GM19468 (cell line): ENCODE data around the gene APBB2.

Experiments used
- ATAC-seq: cut with Tn5 transposase; IDR thresholded peaks from one replicate; pipeline ENCODE4 v1.9.1; 2021; ENCODE audit warnings: mild to moderate bottlenecking, moderate library complexity, moderate number of reproducible peaks; ENCODE audit not compliant: unreplicated experiment; ENCODE audit errors: extremely low read depth

The APBB2 gene

DNA sequence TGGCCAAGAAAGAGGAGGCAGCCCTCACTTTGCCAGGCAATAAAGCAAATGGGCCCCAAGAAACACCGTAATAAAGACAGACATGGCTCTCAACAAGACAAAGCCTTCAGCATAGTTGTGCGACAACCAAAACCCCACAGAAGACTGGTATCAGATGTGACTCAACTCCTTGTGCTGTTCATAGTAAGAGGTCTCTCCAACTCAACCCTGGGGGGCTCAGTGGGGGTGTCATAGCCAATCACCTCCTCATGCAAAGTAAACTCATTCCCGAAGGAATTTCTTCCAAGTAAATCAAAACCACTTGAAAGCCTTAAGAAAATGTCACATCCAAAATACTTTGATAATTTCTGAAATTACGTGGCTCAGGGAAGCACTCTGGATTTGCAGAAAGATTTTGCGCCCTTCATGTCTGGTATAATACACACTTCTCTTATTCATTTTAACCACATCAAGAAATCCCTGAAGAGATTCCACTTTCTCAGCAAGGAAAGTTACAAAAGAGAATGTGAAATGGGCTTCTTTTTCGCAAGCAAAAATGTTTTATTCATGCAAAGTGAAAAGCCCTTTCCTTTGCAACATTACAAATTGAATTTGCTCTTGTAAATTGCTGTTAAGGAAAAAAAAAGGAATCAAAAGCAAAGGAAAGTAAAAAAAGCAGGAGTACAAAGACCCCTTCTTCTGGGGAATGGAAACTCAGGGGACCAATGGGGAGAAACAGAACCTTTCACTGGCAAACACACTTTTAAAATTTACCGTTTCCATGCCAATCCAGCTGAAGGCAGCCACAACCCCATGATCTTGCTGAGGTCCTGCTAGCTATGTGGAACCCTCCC is 327.2 kb downstream of the APBB2 start:
- ATAC-seq: no peak

DNA sequence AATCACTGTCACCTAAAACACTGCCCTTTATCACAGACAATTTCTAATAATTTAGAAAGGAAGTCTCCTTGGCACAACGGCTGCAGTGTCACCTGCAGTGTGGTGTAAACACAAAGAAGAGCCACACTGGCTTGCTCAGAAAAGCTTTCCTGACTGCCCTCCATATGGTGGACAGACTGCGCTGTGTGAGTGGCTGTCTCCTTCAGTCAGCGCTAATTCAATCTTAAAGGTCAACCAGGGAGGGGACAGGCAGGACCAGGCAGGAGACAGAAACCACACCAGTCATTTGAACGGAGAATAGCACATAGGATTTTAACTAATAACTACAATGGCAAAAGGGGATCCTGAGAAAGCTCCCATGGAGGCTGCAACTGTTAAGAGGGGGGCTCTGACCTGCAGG is 332.5 kb downstream of the APBB2 start:
- no peak for ATAC-seq

DNA sequence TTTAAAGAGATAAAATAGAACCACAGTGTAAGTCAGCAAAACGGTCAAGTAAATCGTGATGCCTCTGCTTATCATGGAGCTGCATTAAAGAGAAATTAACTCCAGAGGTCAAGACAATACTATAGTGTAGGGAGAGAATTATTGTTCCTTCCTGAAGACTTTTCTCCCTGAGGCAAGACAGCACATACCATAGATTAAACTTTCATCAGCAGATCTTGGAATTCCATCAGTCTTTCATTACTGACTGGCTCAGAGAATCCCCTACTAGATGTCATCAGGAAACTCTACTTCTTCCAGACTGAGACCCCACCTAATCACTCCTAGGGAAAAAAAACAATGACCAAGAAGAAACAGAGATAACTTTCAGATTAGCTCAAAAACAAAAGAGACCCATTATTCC is 333.2 kb downstream of the APBB2 start:
- ATAC-seq: no peak

DNA sequence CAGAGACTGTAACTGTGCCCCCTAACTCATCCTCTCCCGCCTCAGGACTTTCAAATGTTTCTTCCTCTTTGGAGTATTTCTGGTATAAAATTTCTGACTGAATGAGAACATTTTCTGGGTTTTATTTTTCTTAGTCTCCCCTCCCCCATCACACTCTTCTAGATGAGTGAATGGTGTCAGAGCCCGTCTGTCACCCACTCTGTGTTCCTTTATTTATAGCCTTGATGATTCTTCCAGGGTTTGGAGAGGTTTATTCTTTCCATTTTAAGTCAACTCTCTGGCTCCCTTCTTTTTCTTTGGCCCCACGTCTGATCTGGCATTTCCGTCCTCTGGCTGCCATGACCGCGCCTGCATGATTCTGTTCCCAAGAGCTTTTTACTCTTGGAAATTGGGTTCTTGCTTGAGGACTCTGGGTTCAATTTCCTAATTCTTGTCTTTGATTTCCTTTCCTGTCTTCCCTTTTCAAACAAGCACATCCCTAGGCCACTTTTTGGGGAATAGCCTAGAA is 335.7 kb downstream of the APBB2 start:
- ATAC-seq: no peak

DNA sequence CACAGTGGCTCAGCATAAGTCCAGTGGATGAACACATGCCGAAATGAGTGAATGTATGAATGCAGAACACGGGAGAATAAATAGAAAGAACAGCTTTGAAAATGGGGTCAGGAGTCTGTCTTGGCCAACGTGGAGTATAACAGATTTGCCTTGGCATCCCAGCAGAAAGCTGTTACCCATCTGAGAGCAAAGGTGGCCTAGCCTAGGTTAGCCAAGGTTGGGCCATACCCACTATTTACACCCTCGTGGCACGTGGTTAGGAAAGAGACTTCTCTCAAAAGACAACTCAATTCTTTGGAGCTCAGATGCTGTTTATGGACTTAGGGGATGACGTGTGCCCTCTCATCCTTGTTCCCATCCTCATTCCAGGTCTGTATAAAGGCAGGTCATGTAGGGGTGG is 337.3 kb downstream of the APBB2 start:
- ATAC-seq: no peak

DNA sequence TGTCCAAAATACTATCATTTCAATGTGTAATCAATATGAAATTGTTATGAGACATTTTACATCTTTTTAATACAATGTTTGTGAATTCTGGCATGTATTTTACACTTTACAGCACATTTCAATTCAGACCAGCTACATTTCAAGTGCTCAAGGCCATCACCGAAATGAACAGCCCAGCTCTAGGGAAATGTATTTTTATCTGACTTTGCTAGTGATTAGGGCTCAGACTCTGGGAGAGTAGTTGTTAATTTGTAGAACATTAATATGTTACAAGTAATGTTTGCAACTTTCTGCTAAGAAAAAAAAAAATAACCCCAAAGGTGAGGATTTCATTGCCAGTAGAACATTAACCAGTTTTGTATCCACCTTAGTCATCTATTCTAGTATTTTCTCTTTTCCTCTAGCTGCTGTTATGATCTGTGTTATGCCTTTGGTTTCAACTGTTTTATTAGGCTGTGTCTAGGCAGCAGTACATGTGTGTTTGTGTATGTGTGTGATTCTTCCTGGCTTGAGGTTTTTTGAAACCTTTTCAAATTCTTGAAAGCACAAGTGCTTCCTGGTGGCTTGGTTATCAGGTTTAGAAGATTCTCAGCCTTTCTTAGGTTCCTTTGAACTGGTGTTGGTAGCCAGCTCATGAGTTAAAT is 338.7 kb downstream of the APBB2 start:
- ATAC-seq: no peak

DNA sequence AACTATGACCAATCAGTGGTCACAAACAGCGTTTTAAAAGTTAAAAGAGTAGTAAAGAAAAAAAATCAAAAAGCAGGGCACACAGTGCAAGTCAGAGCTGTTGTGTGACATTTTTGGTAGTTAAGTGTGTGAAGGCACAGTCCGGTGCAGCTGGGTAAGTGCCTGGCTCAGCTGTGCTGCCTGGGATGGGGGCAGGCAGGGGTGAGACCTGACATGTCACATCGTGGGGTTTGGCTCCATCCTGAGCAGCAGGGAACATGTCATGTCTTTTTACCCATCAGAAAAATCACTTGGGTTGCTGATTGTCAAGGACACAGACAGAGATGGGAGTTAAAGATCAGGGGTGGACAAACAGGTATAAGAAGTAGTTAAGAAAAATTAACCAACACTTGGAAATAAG is 339.4 kb downstream of the APBB2 start:
- ATAC-seq: no peak

DNA sequence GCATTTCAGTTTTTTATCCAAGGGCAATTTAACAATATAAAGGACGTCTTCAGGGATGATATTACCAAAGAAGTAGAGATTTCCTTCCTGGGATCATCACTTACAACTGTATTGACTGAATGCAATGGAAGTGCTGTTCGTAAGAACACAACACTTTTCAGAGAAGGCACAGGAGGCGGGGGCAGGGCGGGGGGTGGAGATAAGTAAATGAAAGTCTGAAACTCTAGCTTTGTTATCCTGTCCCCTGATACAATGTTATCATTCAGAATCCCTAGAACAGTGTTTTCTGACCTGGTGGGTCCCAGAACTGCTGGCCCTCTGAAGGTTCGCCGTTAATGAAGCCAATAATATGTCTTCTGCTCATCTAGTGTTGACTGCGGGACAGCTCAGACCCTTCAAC is 340.0 kb downstream of the APBB2 start:
- no peak for ATAC-seq

DNA sequence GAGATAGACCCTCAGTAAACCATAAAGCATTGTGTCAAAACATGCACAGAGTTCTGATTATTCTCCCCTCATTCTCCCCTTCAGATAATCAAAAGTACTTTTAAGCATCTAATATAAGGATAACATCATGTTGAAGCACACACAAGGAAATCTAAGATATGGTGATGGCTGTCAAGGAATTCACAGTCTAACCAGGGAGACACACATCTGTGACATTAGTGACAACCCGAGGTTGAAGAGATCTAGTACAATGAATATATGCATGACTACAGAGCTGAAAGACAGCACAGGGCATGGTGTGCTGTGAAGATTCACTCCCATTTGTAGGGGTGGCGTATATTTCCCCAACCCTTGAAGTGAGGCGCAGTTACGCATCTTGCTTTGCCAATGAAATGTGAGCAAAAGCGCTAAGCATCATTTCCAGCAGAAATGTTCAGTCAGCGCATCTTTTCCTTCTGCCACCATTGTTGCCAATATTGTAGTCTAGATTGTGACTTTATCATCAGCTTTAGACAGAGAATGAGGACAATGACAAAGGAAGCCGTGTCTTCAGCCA is 342.6 kb downstream of the APBB2 start:
- no peak for ATAC-seq

DNA sequence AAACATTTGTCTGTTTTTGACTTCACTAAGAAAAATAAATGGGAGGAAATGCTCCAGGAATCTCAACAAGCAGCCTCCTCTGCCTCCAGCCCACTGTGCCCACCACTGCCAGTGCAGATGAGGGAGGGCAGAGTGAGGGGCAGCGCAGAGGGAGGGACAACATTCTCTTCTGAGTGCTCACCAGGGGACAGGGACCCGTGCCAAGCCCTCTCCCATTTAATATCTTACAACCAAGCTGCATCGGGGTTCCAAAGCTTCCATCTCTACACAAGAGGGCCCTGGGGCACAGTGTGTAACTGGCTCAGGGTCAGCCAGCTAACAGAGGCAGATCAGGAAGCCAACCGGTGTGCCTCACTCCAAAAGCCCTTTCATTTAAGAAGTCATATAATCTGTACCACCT is 344.2 kb downstream of the APBB2 start:
- ATAC-seq: no peak

DNA sequence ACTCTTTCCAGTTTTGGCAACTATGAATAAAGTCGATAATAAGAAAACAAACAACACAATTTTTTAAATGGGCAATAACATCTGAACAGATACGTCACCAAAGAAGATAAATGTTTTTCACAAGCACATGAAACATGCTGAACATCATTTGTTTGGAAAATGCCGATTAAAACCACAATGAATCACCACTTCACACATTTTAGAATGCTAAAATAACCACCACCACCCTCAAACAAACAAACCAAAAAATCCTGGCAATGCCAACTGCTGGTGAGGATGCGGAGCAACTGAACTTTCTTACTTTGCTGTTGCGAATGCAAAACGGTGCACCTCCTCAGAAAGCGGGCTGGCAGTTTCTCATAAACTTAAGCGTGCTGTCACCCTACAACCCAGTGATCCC is 348.6 kb downstream of the APBB2 start:
- no peak for ATAC-seq

DNA sequence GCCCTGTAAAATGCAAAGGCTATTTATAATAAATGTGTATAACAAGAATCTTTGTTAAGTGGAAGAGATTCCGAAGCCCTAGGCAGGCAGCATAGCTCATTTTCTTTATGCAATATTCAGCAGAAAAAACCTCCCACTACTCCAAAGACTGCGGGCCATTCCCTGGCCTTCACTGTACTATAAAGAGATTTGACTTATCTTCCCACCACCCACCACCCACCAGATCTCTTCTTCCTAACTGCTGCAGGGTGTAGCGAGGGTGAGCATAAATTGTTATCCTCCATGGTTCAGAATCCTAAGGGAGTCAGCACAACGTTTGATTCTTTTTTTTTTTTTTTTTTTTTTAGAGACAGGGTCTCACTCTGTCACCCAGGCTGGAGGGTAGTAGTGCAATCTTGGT is 349.8 kb downstream of the APBB2 start:
- ATAC-seq: no peak

DNA sequence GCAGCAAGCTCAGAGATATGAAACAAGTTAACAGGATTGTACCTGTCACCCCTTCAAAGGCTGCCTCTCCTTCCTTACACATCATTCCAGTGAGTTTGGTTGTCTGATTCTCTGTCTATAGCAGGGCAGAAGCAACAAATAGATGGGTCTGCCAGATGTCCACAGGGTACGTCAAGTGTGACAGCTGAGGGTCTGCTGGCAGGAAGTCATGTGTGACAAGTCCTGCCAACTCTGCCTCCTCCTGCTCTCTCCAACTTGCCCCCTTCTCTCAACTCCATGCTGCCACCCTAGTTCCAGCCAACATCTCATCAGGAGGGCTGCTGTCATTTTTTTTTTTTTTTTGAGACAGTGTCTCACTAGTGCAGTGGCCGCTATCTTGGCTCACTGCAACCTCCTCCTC is 355.4 kb downstream of the APBB2 start:
- ATAC-seq: no peak

DNA sequence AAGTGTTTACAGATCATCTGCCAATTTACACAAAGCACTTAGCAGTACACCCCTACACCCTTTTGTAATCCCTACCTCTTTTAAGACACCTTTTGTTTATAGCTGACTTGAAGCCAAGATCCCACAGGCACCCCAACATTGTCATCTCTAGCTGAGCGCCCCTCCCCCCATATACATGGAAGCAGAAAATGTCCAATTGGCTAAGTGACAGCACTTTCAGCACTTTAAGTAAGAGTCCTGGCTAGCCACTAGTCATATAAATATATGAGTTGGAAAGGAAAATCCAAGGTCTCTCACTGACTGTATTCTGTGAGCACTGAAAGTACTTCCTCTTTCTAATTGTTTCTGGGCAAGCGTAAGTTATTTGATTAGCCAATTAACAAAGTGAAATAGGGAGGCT is 356.4 kb downstream of the APBB2 start:
- no peak for ATAC-seq

DNA sequence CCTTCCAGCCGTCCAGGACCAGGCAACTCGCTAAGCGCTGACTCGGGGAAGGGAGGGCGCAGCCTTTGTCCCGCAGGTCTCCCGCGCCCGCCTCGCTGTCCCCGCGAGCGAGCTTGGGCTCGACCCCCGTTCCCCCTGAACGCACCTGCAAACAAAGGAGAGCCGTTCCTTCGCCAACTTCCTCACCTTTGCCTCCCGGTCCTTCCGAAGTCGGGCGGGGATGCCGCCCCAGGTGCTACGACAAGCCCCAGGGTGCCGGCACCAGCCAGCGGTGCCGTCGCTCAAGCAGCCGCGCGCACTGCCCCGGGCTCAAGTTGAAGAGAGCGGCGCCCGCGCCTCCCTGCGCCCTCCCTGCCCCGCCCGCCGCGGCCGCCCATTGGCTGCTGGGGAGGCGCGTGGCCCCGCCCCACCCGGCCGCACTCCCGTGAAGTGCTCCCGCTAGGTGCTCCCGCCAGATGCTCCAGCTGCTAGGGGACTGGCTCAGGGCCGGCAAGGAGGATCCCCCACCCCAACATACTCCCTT is 357.4 kb downstream of the APBB2 start:
- peak; percentile 42 for ATAC-seq

DNA sequence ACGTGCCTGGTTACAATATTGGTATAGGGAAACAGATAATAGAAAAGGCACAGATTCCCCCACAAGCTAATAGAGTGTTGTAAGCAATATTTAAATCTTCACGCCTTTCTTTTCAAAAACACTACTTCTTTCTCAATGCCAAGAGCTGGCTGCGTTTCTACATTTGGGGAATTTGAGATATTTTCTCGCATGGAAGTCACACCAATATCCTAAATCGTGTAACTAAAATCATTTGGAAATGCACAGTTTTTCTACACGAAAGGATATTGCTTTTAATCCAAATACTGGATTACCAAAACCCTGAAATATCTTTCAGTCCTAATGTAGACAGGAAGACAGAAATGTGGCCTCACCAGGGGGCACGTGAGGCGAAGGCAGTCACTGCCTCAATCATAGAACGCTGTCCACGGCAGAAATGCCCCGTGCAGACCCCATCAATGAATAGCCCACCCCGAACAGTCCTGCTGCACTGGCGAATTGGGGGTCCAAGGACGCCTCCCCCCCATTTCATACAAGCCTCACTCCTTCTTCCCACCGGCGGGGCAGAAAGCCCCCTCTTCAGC is 358.0 kb downstream of the APBB2 start:
- no peak for ATAC-seq

DNA sequence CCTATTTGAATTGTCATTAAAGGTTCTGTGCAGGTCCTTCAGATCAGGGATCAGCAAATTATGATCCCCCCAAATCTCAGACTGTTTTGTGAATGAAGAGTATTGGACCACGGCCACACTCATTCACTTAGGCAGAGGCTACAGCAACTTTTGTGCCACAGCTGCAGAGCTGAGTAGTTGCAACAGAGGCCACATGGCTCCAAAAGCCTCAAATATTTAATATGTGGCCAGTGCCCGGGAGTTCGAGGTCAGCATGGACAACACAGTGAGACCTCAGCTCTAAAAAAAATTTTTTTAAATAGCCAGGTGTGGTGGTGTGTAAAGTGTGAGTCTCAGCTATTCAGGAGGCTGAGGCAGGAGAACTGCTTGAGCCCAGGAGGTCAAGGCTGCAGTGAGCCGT is 363.8 kb downstream of the APBB2 start:
- no peak for ATAC-seq

DNA sequence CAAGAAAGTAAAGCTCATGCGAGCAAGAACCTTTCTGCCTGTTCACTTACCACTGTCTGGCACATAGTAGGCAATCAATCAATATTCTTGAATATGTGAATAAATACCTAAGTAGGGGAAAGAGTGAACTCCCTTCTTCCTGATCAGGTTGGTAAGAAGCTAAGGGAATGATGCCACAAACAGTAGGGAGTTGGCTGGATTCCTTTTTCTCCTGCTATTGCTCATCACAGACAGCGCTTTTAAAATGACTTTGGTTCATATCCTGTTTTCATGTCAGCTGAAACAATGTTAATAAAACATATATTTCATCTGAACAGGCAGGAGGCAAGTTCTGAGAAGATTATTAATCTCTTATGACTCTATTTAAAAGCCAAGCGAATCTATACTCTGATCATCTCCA is 365.4 kb downstream of the APBB2 start:
- ATAC-seq: no peak

DNA sequence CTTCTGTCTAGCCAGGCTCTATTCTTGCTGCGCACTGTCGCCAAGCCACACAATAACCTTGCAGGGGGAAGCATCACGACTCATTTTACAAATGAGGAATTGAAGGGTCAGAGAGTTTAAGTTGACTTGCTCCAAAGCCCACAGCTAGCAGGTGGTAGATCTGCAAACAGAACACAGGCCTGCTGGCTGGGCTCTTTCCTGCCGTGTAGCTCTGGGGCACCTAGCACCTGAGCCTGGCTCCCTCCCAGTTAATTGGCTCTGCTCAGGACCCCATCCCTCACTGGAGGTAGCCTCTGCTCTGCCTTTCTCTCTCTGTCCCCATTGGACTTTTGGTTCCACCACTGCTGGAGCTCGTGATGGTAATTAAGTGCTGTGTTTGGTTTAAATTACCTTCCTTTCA is 366.1 kb downstream of the APBB2 start:
- no peak for ATAC-seq

DNA sequence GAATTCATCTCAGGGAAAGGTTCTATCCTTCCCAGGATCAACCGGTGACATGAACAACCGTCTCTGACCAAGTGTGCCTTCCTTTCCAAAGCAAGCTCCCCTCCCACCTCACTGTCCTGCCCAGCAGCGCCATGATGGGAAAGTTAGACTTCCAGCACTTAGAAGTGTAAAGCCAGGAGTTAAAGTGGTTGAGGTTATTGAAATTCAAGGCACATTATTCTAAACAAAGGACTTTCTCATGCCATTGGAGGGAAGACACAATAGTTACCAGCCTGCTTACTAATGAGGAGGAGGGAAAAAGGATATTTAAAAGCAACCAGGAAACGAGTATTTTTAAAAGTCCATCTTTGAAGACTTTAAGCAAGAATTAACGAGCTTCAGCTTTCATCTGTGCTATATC is 367.8 kb downstream of the APBB2 start:
- ATAC-seq: no peak
